Loucy (cell line): ENCODE data around the gene WFIKKN1.

Experiments used
- H2AFZ ChIP-seq: fragments of 200-600 bp; sonication (generic); 2 replicates; pipeline ENCODE4 v1.6.0; 2016; ENCODE audit warnings: antibody characterized with exemption, mild to moderate bottlenecking, low read length, moderate library complexity
- H3F3A ChIP-seq: fragments of 200-600 bp; 2 replicates; pipeline ENCODE4 v1.6.0; 2016; ENCODE audit warnings: antibody characterized with exemption, low read depth, mild to moderate bottlenecking
- H3K27me3 ChIP-seq: fragments of 200-600 bp; sonication (generic); 2 replicates; pipeline ENCODE4 v1.6.1; 2014; ENCODE audit warnings: low read length, mild to moderate bottlenecking; ENCODE audit not compliant: insufficient read depth, poor library complexity, severe bottlenecking
- H3K36me3 ChIP-seq: fragments of 200-600 bp; sonication (generic); 2 replicates; pipeline ENCODE4 v1.6.1; 2016; ENCODE audit warnings: low read length; ENCODE audit not compliant: insufficient read depth
- H3K4me1 ChIP-seq: fragments of 200-600 bp; sonication (generic); 2 replicates; pipeline ENCODE4 v1.5.1; 2014; ENCODE audit warnings: low read length, mild to moderate bottlenecking; ENCODE audit not compliant: insufficient read depth, poor library complexity, severe bottlenecking
- H3K4me2 ChIP-seq: fragments of 200-600 bp; sonication (generic); 2 replicates; pipeline ENCODE4 v1.6.0; 2014; ENCODE audit warnings: antibody characterized with exemption, low read length, low read depth, mild to moderate bottlenecking; ENCODE audit not compliant: poor library complexity, severe bottlenecking
- H3K4me3 ChIP-seq: fragments of 200-600 bp; sonication (generic); 2 replicates; pipeline ENCODE4 v1.5.1; 2014; ENCODE audit warnings: low read length, mild to moderate bottlenecking, mixed read lengths; ENCODE audit not compliant: poor library complexity, severe bottlenecking
- H3K79me2 ChIP-seq: fragments of 200-600 bp; sonication (generic); 2 replicates; pipeline ENCODE4 v1.6.1; 2014; ENCODE audit warnings: low read length; ENCODE audit not compliant: insufficient read depth
- H3K9ac ChIP-seq: fragments of 200-600 bp; sonication (generic); 2 replicates; pipeline ENCODE4 v1.6.0; 2014; ENCODE audit warnings: mild to moderate bottlenecking, low read depth, low read length, moderate library complexity; ENCODE audit not compliant: poor library complexity, severe bottlenecking
- H3K9me2 ChIP-seq: fragments of 200-600 bp; sonication (generic); replicated peaks from 2 replicates; pipeline ENCODE4 v1.6.1; 2016; ENCODE audit warnings: low read depth, low read length, mixed read lengths
- H3K9me3 ChIP-seq: fragments of 200-600 bp; sonication (generic); 2 replicates; pipeline ENCODE4 v1.6.1; 2014; ENCODE audit warnings: mild to moderate bottlenecking, antibody characterized with exemption, low read length, low read depth; ENCODE audit not compliant: insufficient read depth
- H4K20me1 ChIP-seq: fragments of 200-600 bp; sonication (generic); 2 replicates; pipeline ENCODE4 v1.6.0; 2014; ENCODE audit warnings: antibody characterized with exemption, low read length, mild to moderate bottlenecking; ENCODE audit not compliant: insufficient read depth, poor library complexity, severe bottlenecking
- CTCF ChIP-seq: fragments of 200-600 bp; sonication (generic); conservative IDR thresholded peaks from 2 replicates; pipeline ENCODE4 v1.5.1; 2014; ENCODE audit warnings: mild to moderate bottlenecking, antibody characterized with exemption, low read length
- EZH2phosphoT487 ChIP-seq: fragments of 200-600 bp; IDR thresholded peaks from 2 replicates; pipeline ENCODE4 v1.6.1; 2018; ENCODE audit warnings: antibody characterized with exemption, mild to moderate bottlenecking, moderate library complexity, borderline replicate concordance

The WFIKKN1 gene

GRCh38 chr16:636206-637080 is 5.7 kb downstream of the WFIKKN1 start, which contains the start of gene METTL26:
TSS of gene METTL26 (minus strand) at chr16:636305. CDS start at chr16:636290, 15 bp downstream.
- Histone ChIP-seq H3K9me3 (no peaks in the 10 kb centered on the region), H3K4me1 (no peaks in the 10 kb centered on the region), H3K79me2 (peaks cover 14% of the 10 kb centered on the region), H3K4me3 (peak within 1 kb of the TSS; percentile 90), H2AFZ (peak within 1 kb of the TSS; percentile 90), H3K9ac (peak within 1 kb of the TSS; percentile 83), H3K9me2 (no peaks in the 10 kb centered on the region), H3F3A (no peaks in the 10 kb centered on the region), H3K4me2 (peak within 1 kb of the TSS; percentile 94), H3K27me3 (no peaks in the 10 kb centered on the region), H4K20me1 (no peaks in the 10 kb centered on the region), H3K36me3 (no peaks in the 10 kb centered on the region)
- TF ChIP-seq EZH2phosphoT487 (no peak), CTCF (no peak)

DNA sequence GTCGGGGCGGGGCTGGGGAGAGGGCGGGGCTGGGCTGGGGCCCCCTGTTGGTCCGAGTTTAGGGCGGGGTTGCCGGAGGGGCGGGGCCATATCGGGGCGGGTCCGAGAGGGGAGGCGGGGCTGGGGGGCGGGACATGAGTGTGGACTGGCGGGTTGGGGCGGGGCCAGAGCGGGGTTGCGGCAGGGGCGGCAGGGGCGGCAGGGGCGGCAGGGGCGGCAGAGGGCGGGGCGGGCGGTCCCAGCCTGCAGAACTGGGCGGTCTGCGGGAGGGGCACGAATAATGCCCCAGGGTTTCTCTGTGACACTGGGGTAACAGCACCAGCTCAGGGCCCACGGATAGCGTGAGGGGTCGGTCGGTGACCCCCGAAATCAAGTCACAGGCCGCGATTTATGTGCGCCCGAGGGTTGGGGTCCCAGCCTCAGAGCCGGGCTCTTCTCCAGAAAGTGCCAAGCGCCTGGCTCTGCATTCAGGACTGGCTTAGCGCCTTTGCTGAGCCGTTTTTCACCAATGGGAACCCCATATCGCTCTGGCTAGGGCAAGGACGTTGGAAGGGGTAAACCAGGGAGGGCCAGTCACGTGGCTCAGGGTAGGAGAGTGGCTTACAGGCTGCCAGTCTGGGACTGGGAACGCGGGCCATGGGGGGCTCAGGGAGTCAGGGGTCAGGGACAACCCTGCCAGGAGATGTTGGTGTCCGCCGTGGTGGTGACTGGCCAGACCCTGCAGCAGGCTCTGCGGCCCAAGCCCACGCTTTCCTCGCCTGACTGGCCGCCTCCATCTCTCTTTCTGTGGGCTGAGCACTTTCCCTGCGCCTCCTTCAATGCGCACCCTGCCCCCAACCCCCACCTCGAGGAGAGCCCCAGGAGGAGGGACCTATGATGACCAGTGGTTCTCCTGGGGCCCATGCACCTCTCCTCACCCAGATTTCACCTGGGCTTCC is 6.6 kb downstream of the WFIKKN1 start:
- Histone ChIP-seq H3K9me3 (no peaks in the 10 kb centered on the region), H3K4me1 (no peaks in the 10 kb centered on the region), H3K79me2 (peaks cover 14% of the 10 kb centered on the region), H3K36me3 (no peaks in the 10 kb centered on the region), H3K27me3 (no peaks in the 10 kb centered on the region), H3K9ac (peak overlapping the region; percentile 83), H3K4me3 (peak overlapping the region; percentile 90), H4K20me1 (no peaks in the 10 kb centered on the region), H3F3A (no peaks in the 10 kb centered on the region), H2AFZ (peak overlapping the region; percentile 90), H3K9me2 (no peaks in the 10 kb centered on the region), H3K4me2 (peak overlapping the region; percentile 74)
- TF ChIP-seq EZH2phosphoT487 (no peak), CTCF (no peak)

- Histone ChIP-seq H2AFZ (no peak overlapping the region), H3K79me2 (peaks cover 19% of the 10 kb centered on the region), H3K9ac (no peak overlapping the region), H4K20me1 (no peaks in the 10 kb centered on the region), H3K9me2 (no peaks in the 10 kb centered on the region), H3K4me1 (peaks cover 5% of the 10 kb centered on the region), H3K9me3 (no peaks in the 10 kb centered on the region), H3K4me3 (peak overlapping the region; percentile 75), H3K36me3 (no peaks in the 10 kb centered on the region), H3K27me3 (no peaks in the 10 kb centered on the region), H3K4me2 (peak overlapping the region; percentile 74), H3F3A (no peaks in the 10 kb centered on the region)
- no peak for TF ChIP-seq EZH2phosphoT487
- no peak for TF ChIP-seq CTCF
These were observed 7.3 kb downstream of the WFIKKN1 start for GRCh38 chr16:638034-638543.
